Activated CD4-positive, CD25-positive, alpha-beta regulatory T cell treated with anti-CD3 and anti-CD28 coated beads, Interleukin-2, amount 50 U/mL, for 72 hours (primary cell): ENCODE measurements around the gene RALB.

Experiments
- DNase-seq: peaks from one replicate; pipeline ENCODE4 v3.0.0; 2021

RALB gene

DNA sequence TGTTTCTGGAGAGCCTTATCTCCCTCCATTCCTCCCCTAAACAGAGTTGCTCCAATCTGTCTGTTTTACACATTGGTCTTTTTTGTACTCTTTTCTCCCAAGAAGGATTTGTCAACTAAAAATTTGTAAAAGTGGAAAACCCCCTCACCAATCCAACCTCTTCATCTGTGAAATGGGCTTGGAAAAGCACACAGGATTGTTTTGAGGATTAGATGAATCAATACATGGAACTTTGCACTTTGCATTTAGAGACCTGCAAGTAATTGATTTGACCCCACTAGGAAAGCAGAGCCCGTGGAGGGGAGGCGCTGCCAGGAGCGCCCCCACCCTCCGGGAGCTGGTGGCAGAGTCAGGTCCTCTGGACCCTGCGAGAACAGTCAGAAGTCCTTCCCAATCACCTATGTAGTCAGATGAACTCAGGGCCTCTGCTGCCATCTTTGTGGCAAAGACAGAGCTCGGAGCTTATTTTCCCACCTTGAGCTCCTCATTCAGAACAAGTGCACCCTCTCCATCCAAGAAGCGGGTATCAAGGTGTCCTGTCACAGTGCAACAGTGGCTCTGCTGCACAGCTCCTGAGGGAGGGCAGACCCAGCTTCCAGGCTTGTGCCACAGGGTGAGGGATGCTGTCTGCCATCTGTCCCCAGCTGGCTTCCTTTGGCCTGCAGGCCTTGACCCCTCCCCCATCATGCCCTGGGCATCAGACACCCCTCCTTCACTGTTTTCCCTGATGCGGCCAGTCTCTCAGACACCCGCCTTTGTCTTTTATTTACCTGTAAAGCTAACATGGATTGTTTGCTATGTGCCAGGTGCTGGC is 27.7 kb upstream of the RALB start:
- DNase-seq, result no peak

DNA sequence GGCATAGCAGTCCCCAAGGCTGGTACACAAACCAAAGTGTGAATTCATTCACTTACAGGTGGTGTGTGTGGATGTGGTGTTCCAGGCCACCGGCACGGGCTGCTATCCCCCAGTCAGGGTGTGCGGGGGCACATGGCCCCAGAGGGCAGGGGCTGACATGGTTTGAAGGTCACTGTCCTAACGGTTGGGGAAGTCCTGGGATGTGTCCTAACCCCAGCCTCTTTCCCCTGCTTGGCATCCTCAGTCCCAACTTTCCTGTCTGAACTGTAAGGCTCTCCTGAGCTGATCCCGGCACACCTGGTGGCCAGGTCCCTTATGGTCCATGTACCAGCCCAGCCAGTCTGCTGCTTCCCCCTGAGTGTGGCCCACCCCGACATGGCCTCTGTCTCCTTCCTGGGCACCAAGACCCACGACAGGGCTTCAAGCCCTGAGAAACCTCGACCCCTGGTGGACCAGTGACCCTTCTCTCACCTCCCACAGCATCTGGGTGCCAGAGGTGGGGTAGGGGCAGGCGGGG is 27.0 kb upstream of the RALB start:
- no peak for DNase-seq

DNA sequence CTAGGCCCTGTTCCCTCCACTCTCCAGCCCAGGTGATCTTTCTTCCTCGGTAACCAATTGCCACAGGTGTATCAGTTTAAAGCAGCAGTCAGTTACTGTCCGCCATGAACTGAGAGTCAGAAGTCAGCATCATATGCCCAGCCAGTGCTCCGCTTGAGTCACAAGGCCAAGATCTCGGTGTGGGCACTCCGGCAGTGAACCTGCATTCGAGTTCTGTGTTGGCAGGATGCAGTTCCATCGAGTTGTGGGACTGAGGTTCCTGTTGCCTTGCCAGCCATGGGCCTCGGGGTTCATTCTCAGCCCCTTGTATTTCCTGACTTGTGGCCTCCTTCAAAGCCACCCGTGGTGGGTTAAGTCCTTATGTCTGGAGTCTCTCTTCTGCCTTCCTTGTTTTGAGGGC is 26.3 kb upstream of the RALB start:
- DNase-seq, result no peak

DNA sequence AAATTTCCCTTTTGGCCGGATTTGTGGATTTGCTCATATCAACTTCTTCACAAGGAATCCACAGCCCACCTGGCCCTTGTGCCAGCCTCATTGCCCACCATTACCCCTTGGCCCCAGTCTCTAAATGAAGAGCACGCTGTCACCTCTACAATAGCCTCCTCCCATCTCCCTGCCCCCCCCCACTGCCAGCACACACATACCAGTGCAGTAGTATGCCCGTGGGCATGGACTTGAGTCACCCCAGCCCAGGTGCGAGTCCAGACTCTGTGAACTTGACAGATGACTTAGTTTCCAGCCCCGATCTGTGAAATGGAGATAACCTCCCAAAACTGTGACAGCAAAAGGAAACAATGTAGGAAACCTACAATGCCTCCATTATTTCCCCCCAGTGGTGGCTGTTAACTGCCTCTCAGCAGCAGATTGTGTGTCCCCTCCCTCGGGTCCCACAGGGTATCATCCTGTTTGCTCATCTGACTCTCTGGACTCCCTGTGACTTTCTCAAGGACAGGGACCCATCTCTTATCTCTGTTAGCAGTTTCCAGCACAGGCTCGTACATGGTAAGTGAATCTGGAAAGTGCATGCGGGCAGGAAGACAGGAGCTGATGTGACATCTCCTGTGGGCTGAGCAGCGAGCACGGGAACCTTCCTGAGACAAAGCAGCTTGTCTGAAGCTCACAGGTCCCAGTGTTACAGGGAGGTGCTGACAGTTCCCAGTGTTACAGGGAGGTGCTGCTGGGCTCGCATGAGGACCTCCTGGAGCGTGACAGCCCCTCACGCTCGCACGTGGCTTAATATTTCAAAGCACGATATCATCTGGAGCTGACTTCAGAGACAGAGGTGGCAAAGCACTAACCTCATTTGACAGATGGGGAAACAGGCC is 25.3 kb upstream of the RALB start:
- DNase-seq, result no peak

DNA sequence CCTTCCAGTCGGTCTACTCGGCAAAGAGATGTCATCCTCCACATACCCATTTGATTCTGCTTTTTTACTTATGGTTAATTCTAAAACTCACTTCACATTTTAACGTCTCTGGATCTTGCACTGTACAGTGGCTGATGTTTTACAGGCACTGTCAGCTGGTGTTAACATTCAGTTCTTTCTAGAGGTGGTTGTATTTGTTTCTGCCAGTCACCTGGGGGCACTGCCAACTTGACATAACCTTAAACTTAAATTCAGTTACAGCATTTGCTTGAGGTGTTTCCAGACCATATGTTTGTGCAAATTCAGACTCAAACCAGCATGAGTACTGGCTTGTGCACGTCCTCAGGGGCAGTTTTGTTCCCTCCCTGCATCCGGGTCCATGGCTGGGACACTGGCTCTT is 24.1 kb upstream of the RALB start:
- DNase-seq, result no peak

DNA sequence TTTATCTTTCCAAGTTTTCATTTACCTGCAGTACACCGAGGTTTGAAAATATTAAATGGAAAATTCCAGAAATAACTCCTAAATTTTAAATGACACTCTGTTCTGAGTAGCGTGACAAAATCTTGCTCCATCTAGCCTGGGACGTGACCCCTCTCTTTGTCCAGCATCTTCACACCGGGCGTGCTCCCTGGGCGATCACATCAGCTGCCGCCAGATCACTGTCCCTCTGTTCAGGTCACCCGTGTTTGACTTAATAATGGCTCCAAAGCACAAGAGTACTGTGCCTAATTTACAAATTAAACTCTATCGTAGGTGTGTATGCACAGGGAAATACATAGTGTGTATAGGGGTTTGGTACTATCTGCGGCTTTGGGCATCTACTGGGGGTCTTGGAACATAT is 23.3 kb upstream of the RALB start:
- no peak for DNase-seq

DNA sequence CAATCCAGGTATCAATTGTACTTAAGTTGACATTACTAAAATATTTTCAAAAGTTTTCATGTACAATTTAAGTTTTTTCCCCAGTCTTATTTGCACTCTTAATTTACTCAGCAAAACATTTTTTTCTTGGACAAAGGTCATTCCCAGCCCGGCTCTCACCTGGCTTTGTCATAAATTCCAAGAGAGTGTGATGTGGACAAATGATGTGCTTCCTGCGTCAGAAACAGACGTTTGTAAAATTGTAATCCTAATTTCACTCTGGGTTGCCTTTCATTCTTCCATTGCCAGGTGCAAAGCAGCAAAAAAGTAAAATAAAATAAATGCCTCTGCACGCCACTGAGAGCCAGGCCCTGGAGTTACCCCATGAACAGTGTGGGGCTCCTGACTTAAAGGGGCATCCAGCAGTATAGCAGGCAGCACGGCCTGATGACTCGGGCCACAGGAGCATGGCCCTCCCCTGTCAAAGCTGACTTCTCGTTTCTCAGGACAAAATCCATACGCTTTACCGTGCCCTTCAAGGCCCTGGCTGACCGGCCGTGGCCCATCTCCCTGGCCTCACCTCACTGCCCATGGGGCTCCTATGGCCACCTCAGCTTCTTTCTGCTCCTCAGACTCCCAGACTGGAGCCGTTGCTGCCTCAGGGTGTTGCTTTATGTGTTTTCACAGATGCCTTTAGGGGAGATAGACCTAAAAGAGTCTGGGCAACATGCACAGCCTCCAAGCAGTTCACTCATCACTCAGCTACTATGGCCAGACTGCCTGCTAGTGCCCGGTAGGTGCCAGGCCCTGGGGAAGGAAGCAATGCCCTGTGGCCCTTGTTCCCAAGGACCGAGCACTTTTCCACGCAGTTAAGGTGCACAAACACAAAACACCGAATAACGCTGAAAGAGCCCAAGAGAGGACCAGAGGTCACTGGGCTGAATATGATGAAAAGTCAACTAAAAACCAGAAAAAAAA is 21.9 kb upstream of the RALB start:
- peak; percentile 18 for DNase-seq

DNA sequence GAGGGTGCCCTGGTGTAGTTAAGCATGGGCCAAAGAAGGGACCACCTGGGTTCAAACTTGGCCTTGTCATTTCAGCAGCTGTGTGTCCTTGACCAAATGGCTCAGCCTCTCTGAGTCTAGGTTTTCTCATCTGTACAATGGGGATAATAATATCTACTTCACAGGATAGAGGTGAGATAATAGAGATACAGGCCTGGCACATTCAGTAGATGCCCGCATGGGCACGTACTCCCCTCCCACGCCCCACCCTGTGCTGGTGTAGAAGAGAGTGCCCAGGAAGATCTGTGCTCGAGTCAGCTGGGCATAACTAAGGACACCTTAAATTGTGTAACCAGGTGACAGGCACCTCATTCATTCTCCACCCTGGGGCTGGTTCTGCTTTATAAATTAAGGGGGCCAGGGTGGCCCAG is 21.1 kb upstream of the RALB start:
- DNase-seq, result no peak

DNA sequence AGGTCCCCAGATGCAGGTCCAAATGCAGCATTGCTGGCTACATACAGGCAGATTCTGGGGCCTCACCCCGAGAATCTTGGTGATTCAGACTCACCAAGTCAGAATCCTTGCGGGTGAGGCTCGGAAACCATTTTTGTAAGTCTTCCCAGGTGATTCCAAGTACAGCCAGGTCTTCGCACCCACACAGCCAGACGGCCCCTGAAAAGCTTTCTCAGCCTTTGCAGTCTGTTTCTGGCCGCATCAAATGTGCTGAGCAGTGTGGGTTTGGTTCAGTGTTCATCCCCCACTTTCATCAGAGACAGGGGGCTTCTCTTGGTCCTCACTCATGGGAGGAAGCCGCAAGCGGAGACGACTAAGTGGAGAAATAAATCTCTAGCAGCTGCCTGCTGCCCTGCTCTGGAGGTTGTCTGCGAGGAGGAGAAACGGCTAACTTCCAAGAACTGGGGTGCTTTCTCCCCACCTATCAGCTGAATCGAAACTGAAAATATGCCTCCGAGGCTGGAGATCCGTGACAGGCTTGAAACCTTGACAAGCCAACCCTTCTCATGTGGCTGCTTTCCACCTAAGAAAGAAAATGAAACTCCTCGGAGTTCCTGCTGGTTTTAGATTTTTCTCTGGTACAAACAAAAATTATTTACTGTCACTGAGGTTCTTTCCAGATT is 20.5 kb upstream of the RALB start:
- peak; percentile 58 for DNase-seq

DNA sequence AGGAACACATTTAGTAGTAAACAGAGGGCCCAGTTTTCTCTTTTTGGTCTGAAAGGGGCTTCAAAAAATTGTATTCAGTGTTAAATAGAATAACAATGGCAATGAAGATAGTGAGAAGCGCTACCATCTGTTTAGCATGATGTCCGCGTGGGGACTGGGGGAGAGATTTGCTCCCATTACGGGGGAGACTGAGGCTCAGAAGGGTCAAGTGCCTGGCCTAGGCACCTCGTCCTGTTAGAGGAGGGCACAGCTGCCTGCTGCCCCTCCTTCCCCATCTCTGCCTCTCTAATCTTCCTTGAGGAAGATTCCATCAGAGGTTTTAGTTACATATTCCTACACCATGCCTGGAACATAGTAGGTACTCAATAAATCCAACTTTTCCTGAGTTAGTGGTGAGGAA is 19.4 kb upstream of the RALB start:
- DNase-seq, result no peak

DNA sequence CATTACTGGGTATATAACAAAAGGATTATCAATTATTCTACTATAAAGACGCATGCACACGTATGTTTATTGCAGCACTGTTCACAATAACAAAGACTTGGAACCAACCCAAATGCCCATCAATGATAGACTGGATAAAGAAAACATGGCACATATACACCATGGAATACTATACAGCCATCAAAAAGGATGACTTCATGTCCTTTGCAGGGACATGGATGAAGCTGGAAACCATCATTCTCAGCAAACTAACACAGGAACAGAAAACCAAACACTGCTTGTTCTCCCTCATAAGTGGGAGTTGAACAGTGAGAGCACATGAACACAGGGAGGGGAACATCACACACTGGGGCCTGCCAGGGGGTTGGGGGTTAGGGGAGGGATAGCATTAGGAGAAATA is 17.5 kb upstream of the RALB start:
- peak; percentile 0 for DNase-seq

DNA sequence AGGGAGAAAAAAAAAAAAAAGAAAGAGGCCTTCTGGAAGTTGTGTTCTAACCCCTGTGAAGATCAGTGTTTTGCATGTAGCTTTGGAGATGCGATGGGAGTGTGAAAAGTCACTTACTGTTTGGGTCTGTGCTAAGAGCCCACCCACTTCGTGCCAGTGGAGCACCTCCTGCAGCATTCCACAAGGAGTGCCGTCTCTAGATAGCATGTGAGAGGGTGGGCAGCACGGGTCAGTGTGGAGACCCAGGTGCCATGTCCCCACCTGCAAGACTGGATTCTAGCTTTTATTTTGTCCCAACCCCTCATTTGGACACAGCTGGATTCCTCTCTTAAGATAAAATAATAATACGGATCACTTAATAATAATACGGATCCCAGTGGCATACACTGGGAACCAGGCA is 17.0 kb upstream of the RALB start:
- peak; percentile 0 for DNase-seq

DNA sequence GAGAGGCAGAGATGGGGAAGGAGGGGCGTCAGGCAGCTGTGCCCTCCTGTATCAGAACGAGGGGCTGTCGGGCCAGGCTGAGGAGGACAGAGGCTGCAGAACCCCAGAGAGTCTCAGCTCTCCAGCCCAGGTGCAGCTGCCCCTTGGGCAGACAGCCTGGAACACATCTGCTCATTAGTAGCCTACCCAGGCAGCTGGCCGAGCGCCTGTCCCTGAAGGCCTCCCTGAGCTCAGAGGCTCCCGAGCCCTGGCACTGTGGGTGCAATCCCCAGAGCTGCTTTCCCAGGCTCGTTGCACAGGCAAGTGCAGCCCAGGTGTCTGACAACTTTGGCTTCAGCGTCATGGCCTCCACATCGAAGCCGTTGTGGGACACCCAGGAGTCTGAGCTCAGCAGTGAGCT is 16.3 kb upstream of the RALB start:
- DNase-seq, result no peak

DNA sequence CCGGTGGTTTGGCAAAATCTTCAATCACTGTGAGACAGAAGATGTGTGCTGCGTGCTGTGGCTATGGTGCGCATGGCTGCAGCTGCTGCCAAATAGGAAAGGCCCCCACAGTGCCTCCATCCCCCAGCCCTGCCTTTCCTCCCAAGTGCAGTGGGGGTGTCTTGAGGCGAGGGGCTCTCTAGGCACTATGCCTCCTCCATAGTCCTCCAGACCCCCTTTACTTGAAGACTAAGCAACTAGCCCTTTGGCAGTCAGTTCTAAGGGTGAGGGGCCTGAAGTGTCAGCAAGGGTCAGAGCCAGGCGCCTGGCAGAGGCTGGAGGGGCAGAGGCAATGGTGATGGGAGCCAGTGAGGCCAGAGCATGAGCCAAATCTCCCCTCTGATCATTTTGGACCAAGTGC is 15.9 kb upstream of the RALB start:
- no peak for DNase-seq

DNA sequence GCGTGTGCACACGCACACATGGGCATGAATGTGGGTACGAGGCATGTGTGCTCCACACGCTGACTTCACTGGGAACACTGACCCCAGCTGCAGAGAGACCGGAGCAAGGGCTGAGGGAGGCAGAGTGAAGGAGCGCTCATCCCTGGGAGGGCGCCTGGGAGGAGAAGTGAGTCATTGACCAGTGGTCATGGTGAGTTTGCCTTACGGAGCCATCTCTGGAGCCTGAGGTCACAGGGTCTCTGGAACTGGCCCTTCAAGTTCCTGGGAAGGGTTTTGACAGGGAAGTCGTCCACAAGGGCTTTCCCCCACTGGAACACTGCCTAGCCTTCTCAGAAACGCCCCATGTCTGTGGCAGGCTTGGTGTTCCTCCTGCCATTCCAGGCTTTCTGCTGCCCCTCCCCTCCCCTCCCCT is 15.2 kb upstream of the RALB start:
- no peak for DNase-seq

DNA sequence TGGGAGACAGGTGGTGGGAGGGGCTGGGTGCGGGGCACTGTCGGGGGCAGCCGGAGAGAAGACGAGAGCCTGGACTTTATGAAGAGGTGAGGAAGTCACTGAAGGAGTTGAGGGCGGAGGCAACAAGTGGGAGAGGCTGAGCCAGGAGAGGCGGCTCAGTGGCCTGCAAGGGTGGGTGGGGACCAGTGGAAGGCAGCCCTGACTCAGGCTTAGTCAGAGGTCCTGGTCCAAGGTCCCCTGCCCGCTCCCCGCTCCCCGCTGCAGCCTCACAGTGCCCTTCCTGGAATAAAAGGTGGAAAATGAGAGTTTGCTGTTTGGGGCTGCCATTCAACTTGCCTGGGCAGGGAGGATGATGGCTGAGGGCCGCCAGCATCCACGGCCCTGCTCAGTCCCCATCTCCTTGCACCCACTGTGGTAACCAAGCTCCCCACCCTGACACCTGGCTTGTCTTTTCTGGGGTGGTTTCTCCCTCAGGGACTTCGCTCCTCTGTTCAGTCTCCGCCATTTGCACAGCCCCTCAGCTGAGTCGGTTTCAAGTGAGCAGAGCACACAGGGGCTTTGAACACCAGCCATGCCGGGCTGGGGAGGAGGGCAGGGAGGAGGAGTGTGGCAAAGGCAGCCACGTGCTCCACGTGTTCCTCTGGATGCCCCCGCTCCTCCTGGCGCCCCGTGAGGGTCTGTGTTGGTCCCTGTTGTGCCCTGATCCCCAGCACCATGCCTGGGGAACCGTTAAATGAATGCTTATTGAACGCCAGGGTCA is 13.7 kb upstream of the RALB start:
- no peak for DNase-seq

DNA sequence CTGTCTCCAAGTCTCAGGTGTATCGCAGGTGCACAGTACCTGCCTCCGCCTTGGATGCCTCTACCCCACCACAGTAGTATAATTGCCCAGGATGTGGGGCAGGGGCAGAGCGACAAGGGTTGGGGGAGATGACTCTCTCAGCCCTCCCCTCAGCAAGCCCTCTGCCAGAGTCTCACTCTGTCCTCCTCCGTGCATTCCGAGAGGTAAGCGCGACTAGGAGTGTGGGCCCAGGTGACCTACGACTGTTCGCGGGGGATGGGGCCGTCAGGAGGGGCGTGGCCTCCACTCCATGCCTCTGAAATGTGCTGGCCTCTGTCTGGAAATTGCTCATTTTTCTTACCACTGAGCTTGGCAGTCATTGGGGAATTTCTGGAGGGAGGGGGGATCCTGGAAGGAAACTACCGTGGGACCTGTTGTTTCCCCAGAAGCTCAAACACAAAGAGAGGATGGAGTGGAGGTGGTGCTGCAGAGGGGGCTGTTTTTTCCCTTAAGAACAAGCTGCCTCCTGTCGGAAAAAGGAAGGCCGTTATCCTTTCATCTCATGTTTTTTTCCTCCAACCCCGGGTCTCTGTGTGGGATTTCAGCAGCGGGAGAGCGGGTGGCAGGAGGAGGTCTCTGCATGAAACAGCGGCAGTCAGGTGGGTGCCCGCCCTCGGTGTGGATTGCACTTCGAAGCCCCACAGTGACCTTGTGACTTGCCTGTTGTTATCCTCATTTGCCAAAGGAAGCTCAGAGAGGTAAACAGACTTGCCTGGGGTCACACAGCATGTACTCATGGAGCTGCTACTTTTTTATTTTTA is 13.0 kb upstream of the RALB start:
- DNase-seq, result no peak

DNA sequence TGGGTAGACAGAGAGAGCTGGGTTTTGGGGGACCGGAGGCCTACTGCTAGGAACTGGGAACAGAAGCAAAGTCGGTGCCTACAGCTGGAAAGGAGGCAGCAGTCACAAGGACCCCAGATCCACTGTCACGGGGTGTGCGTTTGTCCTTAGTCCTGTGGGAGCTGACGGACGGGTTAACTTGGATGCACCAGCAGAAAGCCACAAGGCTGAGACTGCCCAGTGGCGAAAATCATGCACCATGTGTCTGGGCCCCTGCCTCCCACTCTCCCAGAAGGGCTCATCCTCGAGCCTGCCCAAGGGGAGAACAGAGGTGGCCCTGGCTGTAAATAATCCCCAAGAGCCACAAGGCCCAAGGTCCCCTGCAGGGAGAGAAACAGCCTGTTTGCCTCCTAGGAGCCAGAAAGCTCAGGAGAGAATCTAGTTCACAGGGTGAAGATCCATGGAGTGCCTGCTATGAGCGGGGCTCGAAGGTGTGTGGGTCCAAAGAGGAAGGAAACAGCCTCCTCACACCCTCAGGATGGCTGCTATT is 11.7 kb upstream of the RALB start:
- DNase-seq, result no peak

DNA sequence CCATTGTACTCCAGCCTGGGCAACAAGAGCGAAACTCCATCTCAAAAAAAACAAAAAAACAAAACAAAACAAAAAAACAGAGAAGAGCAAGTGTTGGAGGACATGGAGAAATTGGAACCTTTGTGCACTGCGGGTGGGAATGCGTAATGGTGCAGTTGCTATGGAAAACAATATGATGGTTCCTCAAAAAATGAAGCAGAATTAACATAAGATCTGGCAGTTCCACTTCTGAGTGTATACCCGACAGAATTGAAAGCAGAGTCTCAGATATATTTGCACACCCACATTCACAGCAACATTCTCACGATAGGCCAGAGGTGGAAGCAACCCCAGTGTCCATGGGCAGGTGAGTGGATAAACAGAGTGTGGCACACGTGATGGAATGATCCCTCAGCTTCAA is 11.0 kb upstream of the RALB start:
- no peak for DNase-seq

DNA sequence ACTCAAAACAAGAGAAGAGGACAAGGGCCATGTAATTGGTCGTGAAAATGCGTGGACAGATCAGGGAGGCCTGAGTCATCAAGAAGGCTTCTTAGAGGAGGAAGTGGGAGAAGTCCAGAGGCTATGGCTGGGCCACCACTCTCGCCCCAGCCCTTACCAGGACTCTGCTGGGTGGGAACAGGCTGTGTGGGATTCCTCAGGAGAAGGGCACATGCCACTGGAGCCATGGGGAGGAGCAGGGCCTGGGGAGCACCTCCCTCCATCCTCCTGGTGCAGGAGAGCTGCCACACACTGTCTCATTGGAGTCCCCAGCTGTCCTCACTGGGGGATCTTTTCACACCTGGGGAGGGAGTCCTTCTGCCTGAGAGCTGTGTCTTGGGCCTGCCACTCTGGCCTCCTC is 9.4 kb upstream of the RALB start:
- no peak for DNase-seq
